PC-3 (cell line): Measurements from ENCODE around the gene COL6A2.

Source experiments
- EZH2 ChIP-seq: fragments of 300-600 bp; sonication (generic); IDR thresholded peaks from one replicate; pipeline ENCODE4 v1.6.1; 2017; ENCODE audit warnings: antibody characterized with exemption, mild to moderate bottlenecking, low read length; ENCODE audit not compliant: unreplicated experiment
- EZH2phosphoT487 ChIP-seq: fragments of 300-600 bp; sonication (generic); IDR thresholded peaks from 2 replicates; pipeline ENCODE4 v1.6.1; 2018; ENCODE audit warnings: mild to moderate bottlenecking, antibody characterized with exemption, low read length, borderline replicate concordance
- TF ChIP-seq, protein P1 (sequence below): fragments of 300-600 bp; sonication (generic); conservative IDR thresholded peaks from 2 replicates; pipeline ENCODE4 v1.5.1; 2017; ENCODE audit warnings: antibody characterized with exemption, low read depth, mild to moderate bottlenecking, low read length

DNA sequence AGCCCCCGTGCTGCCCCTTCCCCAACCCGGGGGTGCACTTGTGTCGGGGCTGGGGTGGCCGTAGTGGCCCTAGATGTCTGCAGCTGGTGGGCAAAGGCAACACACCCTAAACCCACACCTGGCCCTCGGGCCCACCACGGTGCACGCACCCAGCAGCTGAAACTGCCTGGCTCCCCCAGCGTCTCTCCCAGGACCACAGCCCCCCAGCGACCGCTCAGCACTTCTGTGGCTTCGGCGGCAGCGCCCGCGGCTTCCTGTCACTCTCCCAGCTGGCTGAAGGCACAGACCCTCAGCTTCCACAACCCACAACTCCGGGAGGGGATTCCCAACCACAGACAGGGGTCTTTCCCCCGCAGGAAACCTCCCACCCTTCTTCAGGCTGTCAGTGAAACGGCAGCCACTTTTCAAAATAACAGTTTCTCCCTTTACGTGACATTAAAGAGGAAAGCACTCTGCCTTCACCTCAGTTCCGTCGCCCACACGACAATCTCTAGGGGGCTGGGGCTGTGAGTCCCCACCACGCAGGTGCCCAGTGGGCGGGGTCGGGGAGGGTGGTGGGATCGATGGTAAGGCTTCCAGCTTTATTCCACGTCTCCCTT is 40.7 kb upstream of the COL6A2 start:
- TF ChIP-seq EZH2 = no peak
- TF ChIP-seq, protein P1, sequence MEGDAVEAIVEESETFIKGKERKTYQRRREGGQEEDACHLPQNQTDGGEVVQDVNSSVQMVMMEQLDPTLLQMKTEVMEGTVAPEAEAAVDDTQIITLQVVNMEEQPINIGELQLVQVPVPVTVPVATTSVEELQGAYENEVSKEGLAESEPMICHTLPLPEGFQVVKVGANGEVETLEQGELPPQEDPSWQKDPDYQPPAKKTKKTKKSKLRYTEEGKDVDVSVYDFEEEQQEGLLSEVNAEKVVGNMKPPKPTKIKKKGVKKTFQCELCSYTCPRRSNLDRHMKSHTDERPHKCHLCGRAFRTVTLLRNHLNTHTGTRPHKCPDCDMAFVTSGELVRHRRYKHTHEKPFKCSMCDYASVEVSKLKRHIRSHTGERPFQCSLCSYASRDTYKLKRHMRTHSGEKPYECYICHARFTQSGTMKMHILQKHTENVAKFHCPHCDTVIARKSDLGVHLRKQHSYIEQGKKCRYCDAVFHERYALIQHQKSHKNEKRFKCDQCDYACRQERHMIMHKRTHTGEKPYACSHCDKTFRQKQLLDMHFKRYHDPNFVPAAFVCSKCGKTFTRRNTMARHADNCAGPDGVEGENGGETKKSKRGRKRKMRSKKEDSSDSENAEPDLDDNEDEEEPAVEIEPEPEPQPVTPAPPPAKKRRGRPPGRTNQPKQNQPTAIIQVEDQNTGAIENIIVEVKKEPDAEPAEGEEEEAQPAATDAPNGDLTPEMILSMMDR = no peak
- no peak for TF ChIP-seq EZH2phosphoT487
